ENCODE measurements around the gene CDC42EP4.

The CDC42EP4 gene

DNA sequence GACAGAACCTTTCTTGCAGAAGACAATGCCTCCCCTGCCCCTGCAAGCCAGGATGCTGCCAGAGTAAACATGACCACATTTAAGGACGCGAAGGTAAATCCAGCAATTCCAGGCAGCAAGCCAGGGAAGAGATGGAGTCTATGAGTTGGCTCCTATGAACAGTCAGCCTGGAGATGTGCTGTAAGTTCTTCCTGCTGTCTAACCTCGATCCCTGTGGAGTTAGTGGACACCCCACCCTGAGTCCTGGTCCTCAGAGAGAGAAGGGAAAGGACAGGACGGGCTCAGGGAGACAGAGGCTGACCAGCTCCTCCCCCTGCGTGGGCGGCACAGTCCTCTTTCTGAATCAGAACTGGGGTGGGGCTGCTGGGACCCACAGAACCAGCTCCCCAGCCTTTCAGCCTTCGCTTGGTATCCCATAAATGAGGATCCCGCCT, 24.9 kb downstream of the CDC42EP4 start:
- no peak for DNase-seq
- Histone ChIP-seq H3K27me3 (replicated peaks; ENCODE audit: insufficient read depth, low read length) (no peaks in the 10 kb centered on the region), H2AFZ (ENCODE audit: low read length) (no peak overlapping the region), H3K27ac (ENCODE audit: low read length) (no peak overlapping the region), H3K9ac (ENCODE audit: low read length) (no peak overlapping the region), H3K4me1 (ENCODE audit: low read length) (peaks cover 18% of the 10 kb centered on the region), H3K4me3 (ENCODE audit: low read length) (no peak overlapping the region), H3K9me3 (replicated peaks; ENCODE audit: insufficient read depth, low read length) (no peaks in the 10 kb centered on the region), H3K4me2 (ENCODE audit: low read depth, low read length) (no peak overlapping the region), H3K36me3 (replicated peaks; ENCODE audit: insufficient read depth, low read length) (no peaks in the 10 kb centered on the region), H4K20me1 (ENCODE audit: insufficient read depth, low read length) (no peaks in the 10 kb centered on the region), H3K9me2 (replicated peaks; ENCODE audit: insufficient read depth, low read length) (no peaks in the 10 kb centered on the region), H3K79me2 (ENCODE audit: low read length) (peaks cover 3% of the 10 kb centered on the region; the same call in 1 of the 2 replicates), H3F3A (ENCODE audit: insufficient read depth, low read length) (no peaks in the 10 kb centered on the region)
- no peak for TF ChIP-seq EZH2 (optimal IDR thresholded peaks at IDR 0.05; ENCODE audit: low read depth, low read length)
- no peak for TF ChIP-seq CTCF (IDR thresholded peaks at IDR 0.05; ENCODE audit: low read length)
- no peak for TF ChIP-seq EZH2phosphoT487 (IDR thresholded peaks at IDR 0.05; ENCODE audit: low read length)

- no peaks in the 10 kb centered on the region for H3K9me2 ChIP-seq (replicated peaks; ENCODE audit: insufficient read depth, low read length)
- DNase-seq = no peak
- no peaks in the 10 kb centered on the region for H4K20me1 ChIP-seq (ENCODE audit: insufficient read depth, low read length)
- H3K9me3 ChIP-seq (replicated peaks; ENCODE audit: insufficient read depth, low read length) = no peaks in the 10 kb centered on the region
- H3F3A ChIP-seq (ENCODE audit: insufficient read depth, low read length) = no peaks in the 10 kb centered on the region
- H3K4me1 ChIP-seq (ENCODE audit: low read length) = peaks cover 11% of the 10 kb centered on the region
- H3K27me3 ChIP-seq (replicated peaks; ENCODE audit: insufficient read depth, low read length) = no peaks in the 10 kb centered on the region
- H3K4me3 ChIP-seq (ENCODE audit: low read length) = no peak overlapping the region
- TF ChIP-seq EZH2phosphoT487 (IDR thresholded peaks at IDR 0.05; ENCODE audit: low read length) = no peak
- H3K79me2 ChIP-seq (ENCODE audit: low read length) = 0 out of 2 replicates have a peak, but pooled peaks cover 3% of the 10 kb centered on the region
- H3K27ac ChIP-seq (ENCODE audit: low read length) = no peak overlapping the region
- no peak overlapping the region for H3K4me2 ChIP-seq (ENCODE audit: low read depth, low read length)
- no peak overlapping the region for H3K9ac ChIP-seq (ENCODE audit: low read length)
- H3K36me3 ChIP-seq (replicated peaks; ENCODE audit: insufficient read depth, low read length) = no peaks in the 10 kb centered on the region
- no peak overlapping the region for H2AFZ ChIP-seq (ENCODE audit: low read length)
Observed at GRCh38 chr17:73285916-73286862, 25.6 kb downstream of the CDC42EP4 start.

DNA sequence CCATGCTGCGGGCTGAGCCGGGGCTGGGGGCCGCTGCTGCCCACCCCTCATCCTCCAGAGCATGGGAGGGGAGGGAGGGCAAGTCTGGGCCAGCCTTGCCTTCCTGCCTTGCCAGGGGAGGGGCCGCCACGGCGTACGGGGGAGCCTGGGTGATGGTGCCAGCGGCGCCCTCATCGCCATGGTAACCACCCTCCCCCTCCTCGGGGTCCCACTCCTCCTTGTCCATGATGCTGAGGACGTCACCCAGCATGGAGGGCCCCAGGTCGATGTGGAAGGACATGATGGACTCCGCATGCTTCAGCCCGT, 26.2 kb downstream of the CDC42EP4 start:
- Histone ChIP-seq H3K4me1 (ENCODE audit: low read length) (peaks cover 5% of the 10 kb centered on the region), H3K9ac (ENCODE audit: low read length) (no peak overlapping the region), H3F3A (ENCODE audit: insufficient read depth, low read length) (no peaks in the 10 kb centered on the region), H3K9me2 (replicated peaks; ENCODE audit: insufficient read depth, low read length) (no peaks in the 10 kb centered on the region), H3K9me3 (replicated peaks; ENCODE audit: insufficient read depth, low read length) (no peaks in the 10 kb centered on the region), H3K4me2 (ENCODE audit: low read depth, low read length) (no peak overlapping the region), H3K36me3 (replicated peaks; ENCODE audit: insufficient read depth, low read length) (no peaks in the 10 kb centered on the region), H3K27ac (ENCODE audit: low read length) (no peak overlapping the region), H2AFZ (ENCODE audit: low read length) (no peak overlapping the region), H3K79me2 (ENCODE audit: low read length) (0 out of 2 replicates have a peak, but pooled peaks cover 3% of the 10 kb centered on the region), H3K27me3 (replicated peaks; ENCODE audit: insufficient read depth, low read length) (no peaks in the 10 kb centered on the region), H3K4me3 (ENCODE audit: low read length) (no peak overlapping the region), H4K20me1 (ENCODE audit: insufficient read depth, low read length) (no peaks in the 10 kb centered on the region)
- no peak for DNase-seq
- TF ChIP-seq EZH2phosphoT487 (IDR thresholded peaks at IDR 0.05; ENCODE audit: low read length) = no peak
- no peak for TF ChIP-seq EZH2 (optimal IDR thresholded peaks at IDR 0.05; ENCODE audit: low read depth, low read length)
- no peak for TF ChIP-seq CTCF (IDR thresholded peaks at IDR 0.05; ENCODE audit: low read length)

Measured in MM.1S (cell line).